Keratinocyte (primary cell): Measurements from ENCODE around the gene FBXO3. TPM values are rescaled to one million over a fixed set of nuclear protein-coding genes. Genes with fewer than 3 reads are reported as not detected.
A peak's percentile ranks its signal among the peaks of the same experiment; 100 is the strongest.

Experiments used
- DNase-seq: peaks from one replicate; pipeline ENCODE4 v3.0.0-alpha.2; 2011; ENCODE audit warnings: low read depth, missing footprints, low spot score
- FAIRE-seq: peaks from 2 replicates; lab custom pipeline; 2011; peaks lifted over from hg19 to GRCh38; lab: Jason Lieb, UNC
- H2AFZ ChIP-seq: 2 replicates; pipeline ENCODE4 v1.6.0; 2012; ENCODE audit warnings: low read length, control low read depth, inconsistent platforms; ENCODE audit not compliant: control insufficient read depth
- H3K27ac ChIP-seq: 2 replicates; pipeline ENCODE4 v1.5.1; 2011; ENCODE audit warnings: low read length; ENCODE audit not compliant: control insufficient read depth, insufficient read depth
- H3K27me3 ChIP-seq: 3 replicates; pipeline ENCODE4 v1.6.0; 2011; ENCODE audit warnings: low read length; ENCODE audit not compliant: control insufficient read depth, insufficient read depth; ENCODE audit errors: extremely low read depth
- H3K36me3 ChIP-seq, 2 experiments: 2 replicates in 1 of 2; 3 replicates in 1 of 2; pipeline ENCODE4 v1.5.1; 2011; ENCODE audit warnings: low read length in 2 of 2, mild to moderate bottlenecking in 1 of 2; ENCODE audit not compliant: control insufficient read depth in 2 of 2, insufficient read depth in 2 of 2; ENCODE audit errors: extremely low read depth in 1 of 2
- H3K4me1 ChIP-seq: 3 replicates; pipeline ENCODE4 v1.5.1; 2011; ENCODE audit warnings: low read length; ENCODE audit not compliant: control insufficient read depth, insufficient read depth; ENCODE audit errors: extremely low read depth
- H3K4me2 ChIP-seq: 3 replicates; pipeline ENCODE4 v1.6.0; 2011; ENCODE audit warnings: low read depth, low read length; ENCODE audit not compliant: control insufficient read depth, insufficient read depth; ENCODE audit errors: extremely low read depth
- H3K4me3 ChIP-seq, 3 experiments: fragments of 200-600 bp in 1 of 3; sonication (generic) in 1 of 3; 2 replicates in 2 of 3; 3 replicates in 1 of 3; pipeline ENCODE4 v1.5.1; 2011 to 2016; ENCODE audit warnings: low read length in 3 of 3, mild to moderate bottlenecking in 3 of 3, control low read depth in 2 of 3, inconsistent platforms in 1 of 3, low read depth in 1 of 3, mixed read lengths in 1 of 3, mixed run types in 1 of 3, moderate library complexity in 1 of 3; ENCODE audit not compliant: control insufficient read depth in 2 of 3, insufficient read depth in 2 of 3; ENCODE audit errors: extremely low read depth in 1 of 3
- H3K79me2 ChIP-seq: 2 replicates; pipeline ENCODE4 v1.6.0; 2012; ENCODE audit warnings: low read length; ENCODE audit not compliant: control insufficient read depth, insufficient read depth
- H3K9ac ChIP-seq: 3 replicates; pipeline ENCODE4 v1.6.0; 2011; ENCODE audit warnings: low read length; ENCODE audit not compliant: control insufficient read depth, insufficient read depth; ENCODE audit errors: extremely low read depth
- H3K9me1 ChIP-seq: 3 replicates; pipeline ENCODE4 v1.6.0; 2011; ENCODE audit warnings: low read length; ENCODE audit not compliant: control insufficient read depth, insufficient read depth; ENCODE audit errors: extremely low read depth
- H3K9me3 ChIP-seq: 2 replicates; pipeline ENCODE4 v1.5.1; 2012; ENCODE audit warnings: low read depth, low read length; ENCODE audit not compliant: control insufficient read depth
- H4K20me1 ChIP-seq: 3 replicates; pipeline ENCODE4 v1.6.0; 2011; ENCODE audit warnings: low read length; ENCODE audit not compliant: control insufficient read depth, insufficient read depth; ENCODE audit errors: extremely low read depth
- EZH2 ChIP-seq: IDR thresholded peaks from one replicate; pipeline ENCODE4 v1.6.1; 2012; ENCODE audit warnings: inconsistent platforms, mild to moderate bottlenecking, low read length, moderate library complexity
- dilution Hi-C: fragments of 300-500 bp; cut with MboI; formaldehyde crosslinking; loops from one replicate; pipeline ENCODE4 v1.7.0; 2020; ENCODE audit warnings: low sequenced_read_pairs; ENCODE audit not compliant: extremely low pct_ligation_motif_present
- polyA plus RNA-seq, 5 experiments: library from polyadenylated mRNA; depleted of rRNA in 3 of 5; stranded (reverse) in 3 of 5; stranded (forward) in 1 of 5; unstranded in 1 of 5; fragments of >200 nt; gene quantifications; 1 replicate in 1 of 5; 2 replicates in 3 of 5; 3 replicates in 1 of 5; pipeline versions ENCODE4 v1.2.1 to v1.2.3, GENCODE V29; 2011 to 2012; ENCODE audit warnings: missing spikeins in 2 of 5, low read depth in 1 of 5, low replicate concordance in 1 of 5
- TF ChIP-seq, protein P1 (sequence below), 3 experiments: IDR thresholded peaks in 1 of 3; conservative IDR thresholded peaks in 1 of 3; optimal IDR thresholded peaks in 1 of 3; 2 replicates in 2 of 3; 3 replicates in 1 of 3; pipeline versions ENCODE3 to v1.5.1; 2011; ENCODE audit warnings: low read length in 3 of 3, mild to moderate bottlenecking in 3 of 3, moderate library complexity in 2 of 3, control low read depth in 1 of 3, inconsistent platforms in 1 of 3; ENCODE audit not compliant: insufficient read depth in 2 of 3; ENCODE audit errors: extremely low read depth in 1 of 3

Gene FBXO3
- polyA plus RNA-seq, 1 donor (not counting 4 experiments of a cell fraction or from before 2014, with no cell fraction given): 68.6 TPM

DNA sequence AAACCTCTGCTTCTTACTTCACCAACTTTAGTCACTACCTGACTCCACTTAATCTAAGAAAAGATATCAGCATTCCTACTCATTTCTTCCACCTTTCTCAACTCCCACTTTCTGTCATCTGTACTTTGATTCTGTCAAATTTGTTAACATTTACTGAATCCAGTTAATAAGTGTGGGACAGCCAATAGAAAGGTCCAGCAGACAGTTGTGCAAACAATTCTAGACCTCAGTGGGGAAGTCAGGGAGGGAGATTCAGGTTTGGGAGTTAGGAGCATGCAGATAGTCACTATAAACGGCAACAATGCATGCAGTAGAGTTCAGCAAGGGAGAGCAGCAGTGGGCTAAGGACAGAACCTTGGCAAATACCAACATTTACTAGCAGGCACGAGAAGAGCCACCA lies 4.1 kb downstream of the FBXO3 start:
- TF ChIP-seq EZH2: no peak
- TF ChIP-seq, protein P1, sequence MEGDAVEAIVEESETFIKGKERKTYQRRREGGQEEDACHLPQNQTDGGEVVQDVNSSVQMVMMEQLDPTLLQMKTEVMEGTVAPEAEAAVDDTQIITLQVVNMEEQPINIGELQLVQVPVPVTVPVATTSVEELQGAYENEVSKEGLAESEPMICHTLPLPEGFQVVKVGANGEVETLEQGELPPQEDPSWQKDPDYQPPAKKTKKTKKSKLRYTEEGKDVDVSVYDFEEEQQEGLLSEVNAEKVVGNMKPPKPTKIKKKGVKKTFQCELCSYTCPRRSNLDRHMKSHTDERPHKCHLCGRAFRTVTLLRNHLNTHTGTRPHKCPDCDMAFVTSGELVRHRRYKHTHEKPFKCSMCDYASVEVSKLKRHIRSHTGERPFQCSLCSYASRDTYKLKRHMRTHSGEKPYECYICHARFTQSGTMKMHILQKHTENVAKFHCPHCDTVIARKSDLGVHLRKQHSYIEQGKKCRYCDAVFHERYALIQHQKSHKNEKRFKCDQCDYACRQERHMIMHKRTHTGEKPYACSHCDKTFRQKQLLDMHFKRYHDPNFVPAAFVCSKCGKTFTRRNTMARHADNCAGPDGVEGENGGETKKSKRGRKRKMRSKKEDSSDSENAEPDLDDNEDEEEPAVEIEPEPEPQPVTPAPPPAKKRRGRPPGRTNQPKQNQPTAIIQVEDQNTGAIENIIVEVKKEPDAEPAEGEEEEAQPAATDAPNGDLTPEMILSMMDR (optimal IDR thresholded peaks at IDR 0.05 in 1 of 3, IDR thresholded peaks at IDR 0.05 in 1 of 3, conservative IDR thresholded peaks at IDR 0.05 in 1 of 3; ENCODE audit: extremely low read depth in 1 of 3, insufficient read depth in 2 of 3, low read length in 3 of 3): no peak
- peaks cover 5 to 10% of the 10 kb centered on the region in 2 experiments for H3K36me3 ChIP-seq
- dilution Hi-C loops: no loop called here

DNA sequence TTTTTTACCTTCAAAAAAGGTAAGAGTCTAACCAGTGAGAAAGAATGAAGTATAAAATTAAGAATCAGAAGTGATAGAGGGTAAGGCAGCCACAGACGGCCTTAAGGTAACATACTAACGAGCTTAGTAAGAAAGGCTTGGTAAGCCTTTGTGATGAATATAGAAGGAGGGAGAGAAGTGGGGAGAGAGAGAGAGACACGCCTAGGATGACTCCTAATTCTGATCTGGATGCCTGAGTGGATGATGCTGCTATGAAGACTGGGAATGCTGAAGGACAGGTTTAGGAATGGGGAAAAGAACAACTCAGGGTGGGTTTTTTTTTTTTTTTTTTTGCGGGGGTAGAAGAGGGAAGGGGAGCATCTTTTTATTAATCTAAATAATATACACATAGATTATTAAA lies 4.8 kb downstream of the FBXO3 start:
- Histone ChIP-seq H2AFZ (peak overlapping the region; percentile 14), H3K9ac (no peak overlapping the region), H3K4me3 (no peak overlapping the region), H3K36me3 (peaks cover 5 to 10% of the 10 kb centered on the region in 2 experiments), H3K9me3 (no peaks in the 10 kb centered on the region), H3K27ac (peak overlapping the region; percentile 66), H3K9me1 (peaks cover 2% of the 10 kb centered on the region), H4K20me1 (no peaks in the 10 kb centered on the region), H3K79me2 (peaks cover 31% of the 10 kb centered on the region), H3K4me2 (peak overlapping the region; percentile 45), H3K27me3 (no peaks in the 10 kb centered on the region), H3K4me1 (peaks cover 32% of the 10 kb centered on the region)
- dilution Hi-C loops: no loop called here
- TF ChIP-seq EZH2: no peak
- TF ChIP-seq, protein P1 (optimal IDR thresholded peaks at IDR 0.05 in 1 of 3, IDR thresholded peaks at IDR 0.05 in 1 of 3, conservative IDR thresholded peaks at IDR 0.05 in 1 of 3; ENCODE audit: extremely low read depth in 1 of 3, insufficient read depth in 2 of 3, low read length in 3 of 3): no peak
- DNase-seq: no peak
- peak; percentile 93 for FAIRE-seq

More for the DNA sequence above, 4.1 kb downstream of the FBXO3 start:
- Histone ChIP-seq H3K9me3 (no peaks in the 10 kb centered on the region), H3K9ac (no peak overlapping the region), H4K20me1 (no peaks in the 10 kb centered on the region), H3K27ac (peak overlapping the region; percentile 62), H3K27me3 (no peaks in the 10 kb centered on the region), H3K4me1 (peaks cover 38% of the 10 kb centered on the region), H3K79me2 (peaks cover 31% of the 10 kb centered on the region), H2AFZ (no peak overlapping the region), H3K4me3 (no peak overlapping the region), H3K9me1 (peaks cover 2% of the 10 kb centered on the region), H3K4me2 (peak overlapping the region; percentile 13)
- FAIRE-seq (no peak), DNase-seq (no peak)
